Upper lobe of right lung (tissue), 1 donor: Measurements from ENCODE around the gene RPP30. TPM values are rescaled to one million over a fixed set of nuclear protein-coding genes. Genes with fewer than 3 reads are reported as not detected.
"Not testable (repeated sequence)": the region's sequence is repeated elsewhere in the genome, so short reads cannot be mapped to it uniquely, and the experiment has no call there.

Experiments
- ATAC-seq: fragments of 200-7000 bp; cut with Tn5 transposase; one replicate; pipeline ENCODE4 v1.9.1; 2020; ENCODE audit warnings: mild to moderate bottlenecking, moderate library complexity
- DNase-seq: peaks from one replicate; pipeline ENCODE4 v3.0.0-alpha.2; 2020
- H3K27ac ChIP-seq: fragments of 200-600 bp; one replicate; pipeline ENCODE4 v1.8.0; 2022
- H3K27me3 ChIP-seq: fragments of 200-600 bp; one replicate; pipeline ENCODE4 v1.8.0; 2022; ENCODE audit warnings: mild to moderate bottlenecking
- H3K36me3 ChIP-seq: fragments of 200-600 bp; one replicate; pipeline ENCODE4 v1.8.0; 2022
- H3K4me1 ChIP-seq: fragments of 200-600 bp; one replicate; pipeline ENCODE4 v1.8.0; 2022
- H3K4me3 ChIP-seq: fragments of 200-600 bp; one replicate; pipeline ENCODE4 v1.8.0; 2022; ENCODE audit warnings: mild to moderate bottlenecking
- H3K9me3 ChIP-seq: fragments of 200-600 bp; one replicate; pipeline ENCODE4 v1.8.0; 2022
- CTCF ChIP-seq: fragments of 200-600 bp; IDR thresholded peaks from one replicate; pipeline ENCODE4 v1.8.0; 2022; ENCODE audit warnings: antibody characterized with exemption
- intact Hi-C: fragments of 100-400 bp; cut with DNase I; formaldehyde crosslinking; loops from one replicate; pipeline ENCODE4 v1.11.0; 2022
- total RNA-seq: library from RNA; stranded (reverse); fragmentation: NEBNext Ultra II Directional; extraction: Animal tissue kit (Norgen Biotek cat#: 25700); gene quantifications from one replicate; pipeline ENCODE4 v1.2.1, GENCODE V29; 2021
- donor health status: DM: no; HTN: yes; CAD: no; lungs with severe emphysema.

The RPP30 gene
- total RNA-seq, 1 donor from 2014 or later, result 26.1 TPM

- Histone ChIP-seq H3K27me3 (no peaks in the 10 kb centered on the region), H3K36me3 (peaks cover 65% of the 10 kb centered on the region), H3K9me3 (no peaks in the 10 kb centered on the region), H3K4me1 (no peaks in the 10 kb centered on the region), H3K27ac (no peak overlapping the region), H3K4me3 (no peak overlapping the region)
- intact Hi-C loops, result no loop called here
- TF ChIP-seq CTCF, result no peak
- no peak for DNase-seq
- ATAC-seq, result no peak
Measured at GRCh38 chr10:90885176-90885575, 13.4 kb downstream of the RPP30 start.

- Histone ChIP-seq H3K27ac (no peak overlapping the region), H3K27me3 (no peaks in the 10 kb centered on the region), H3K4me1 (no peaks in the 10 kb centered on the region), H3K4me3 (no peak overlapping the region), H3K36me3 (peaks cover 70% of the 10 kb centered on the region), H3K9me3 (no peaks in the 10 kb centered on the region)
- DNase-seq (no peak), ATAC-seq (no peak)
- intact Hi-C loops, result no loop called here
- no peak for TF ChIP-seq CTCF
Measured at GRCh38 chr10:90887555-90887954, 15.8 kb downstream of the RPP30 start.

- no peak for TF ChIP-seq CTCF
- intact Hi-C loops, result no loop called here
- DNase-seq, result no peak
- Histone ChIP-seq H3K4me1 (no peaks in the 10 kb centered on the region), H3K27ac (no peak overlapping the region), H3K9me3 (no peaks in the 10 kb centered on the region), H3K36me3 (peaks cover 78% of the 10 kb centered on the region), H3K4me3 (no peak overlapping the region), H3K27me3 (no peaks in the 10 kb centered on the region)
- ATAC-seq, result no peak
Measured at GRCh38 chr10:90888387-90888786, 16.6 kb downstream of the RPP30 start.

GRCh38 chr10:90889636-90890035, 17.9 kb downstream of the RPP30 start:
- intact Hi-C loops, result no loop called here
- Histone ChIP-seq H3K27me3 (no peaks in the 10 kb centered on the region), H3K9me3 (no peaks in the 10 kb centered on the region), H3K4me3 (no peak overlapping the region), H3K4me1 (no peaks in the 10 kb centered on the region), H3K36me3 (peaks cover 90% of the 10 kb centered on the region), H3K27ac (no peak overlapping the region)
- ATAC-seq, result no peak
- no peak for TF ChIP-seq CTCF
- DNase-seq, result no peak

GRCh38 chr10:90890347-90890746, 18.6 kb downstream of the RPP30 start:
- TF ChIP-seq CTCF, result no peak

GRCh38 chr10:90893190-90893589, 21.4 kb downstream of the RPP30 start:
- no peak overlapping the region for H3K27ac ChIP-seq
- peaks cover 89% of the 10 kb centered on the region for H3K36me3 ChIP-seq
- no peak for ATAC-seq

More at GRCh38 chr10:90890347-90890746, 18.6 kb downstream of the RPP30 start:
- H3K4me1 ChIP-seq, result no peaks in the 10 kb centered on the region
- no peak for ATAC-seq
- no peak overlapping the region for H3K4me3 ChIP-seq
- no peaks in the 10 kb centered on the region for H3K9me3 ChIP-seq
- no peaks in the 10 kb centered on the region for H3K27me3 ChIP-seq
- peaks cover 95% of the 10 kb centered on the region for H3K36me3 ChIP-seq
- no peak for DNase-seq
- intact Hi-C loops, result no loop called here
- H3K27ac ChIP-seq, result no peak overlapping the region

GRCh38 chr10:90896916-90897315, 25.1 kb downstream of the RPP30 start:
- H3K9me3 ChIP-seq, intact Hi-C loops, H3K27me3 ChIP-seq, DNase-seq, ATAC-seq, H3K27ac ChIP-seq, H3K4me1 ChIP-seq, H3K4me3 ChIP-seq: not testable (repeated sequence)
- peaks cover 83% of the 10 kb centered on the region for H3K36me3 ChIP-seq

More at GRCh38 chr10:90893190-90893589, 21.4 kb downstream of the RPP30 start:
- TF ChIP-seq CTCF, result no peak
- Histone ChIP-seq H3K27me3 (no peaks in the 10 kb centered on the region), H3K9me3 (no peaks in the 10 kb centered on the region), H3K4me1 (no peaks in the 10 kb centered on the region), H3K4me3 (no peak overlapping the region)
- intact Hi-C loops, result no loop called here
- no peak for DNase-seq
